H9 (cell line): ENCODE results near the gene UTP4. TPM values are rescaled to one million over a fixed set of nuclear protein-coding genes. Genes with fewer than 3 reads are reported as not detected.

Experiments used
- DNase-seq: peaks from one replicate; pipeline ENCODE4 v3.0.0-alpha.2; 2017
- H2AFZ ChIP-seq: one replicate; pipeline ENCODE4 v1.6.1; 2013; ENCODE audit warnings: mild to moderate bottlenecking, low read length, control low read depth, moderate library complexity
- H2AK5ac ChIP-seq: 2 replicates; pipeline ENCODE4 v1.6.1; 2013; ENCODE audit warnings: low read length, control low read depth, mixed read lengths; ENCODE audit not compliant: insufficient read length
- H2BK120ac ChIP-seq: one replicate; pipeline ENCODE4 v1.6.1; 2013; ENCODE audit warnings: low read depth, mild to moderate bottlenecking, low read length, control low read depth, inconsistent platforms; ENCODE audit not compliant: poor library complexity, severe bottlenecking
- H2BK12ac ChIP-seq: 2 replicates; pipeline ENCODE4 v1.6.1; 2013; ENCODE audit warnings: low read length, control low read depth, mixed read lengths, low read depth; ENCODE audit not compliant: insufficient read length
- H2BK15ac ChIP-seq: 2 replicates; pipeline ENCODE4 v1.6.1; 2013; ENCODE audit warnings: low read depth, low read length, control low read depth
- H2BK20ac ChIP-seq: one replicate; pipeline ENCODE4 v1.6.1; 2013; ENCODE audit warnings: low read depth, mild to moderate bottlenecking, low read length, control low read depth, inconsistent platforms; ENCODE audit not compliant: poor library complexity, severe bottlenecking
- H2BK5ac ChIP-seq: 2 replicates; pipeline ENCODE4 v1.6.1; 2013; ENCODE audit warnings: low read length, control low read depth, mixed read lengths; ENCODE audit not compliant: insufficient read length
- H3K14ac ChIP-seq: 2 replicates; pipeline ENCODE4 v1.6.1; 2013; ENCODE audit warnings: low read length, control low read depth; ENCODE audit not compliant: insufficient read depth
- H3K18ac ChIP-seq: 2 replicates; pipeline ENCODE4 v1.6.1; 2013; ENCODE audit warnings: low read depth, mild to moderate bottlenecking, mixed read lengths, low read length, control low read depth; ENCODE audit not compliant: insufficient read length
- H3K23ac ChIP-seq: 2 replicates; pipeline ENCODE4 v1.6.1; 2013; ENCODE audit warnings: low read length, control low read depth, mixed read lengths, low read depth; ENCODE audit not compliant: insufficient read length
- H3K23me2 ChIP-seq: 2 replicates; pipeline ENCODE4 v1.6.1; 2013; ENCODE audit warnings: low read depth, mild to moderate bottlenecking, mixed read lengths, low read length, control low read depth; ENCODE audit not compliant: insufficient read length, poor library complexity, severe bottlenecking
- H3K27ac ChIP-seq: 2 replicates; pipeline ENCODE4 v1.5.1; 2013; ENCODE audit warnings: low read length, control low read depth, mixed read lengths, low read depth; ENCODE audit not compliant: insufficient read length
- H3K27me3 ChIP-seq: 2 replicates; pipeline ENCODE4 v1.6.1; 2013; ENCODE audit warnings: low read length, control low read depth, inconsistent platforms; ENCODE audit not compliant: insufficient read depth
- H3K4ac ChIP-seq: 2 replicates; pipeline ENCODE4 v1.6.1; 2013; ENCODE audit warnings: low read depth, mild to moderate bottlenecking, control low read depth, inconsistent platforms, low read length, moderate library complexity
- H3K4me1 ChIP-seq: 2 replicates; pipeline ENCODE4 v1.6.1; 2013; ENCODE audit warnings: low read length, control low read depth, inconsistent platforms; ENCODE audit not compliant: insufficient read depth
- H3K4me2 ChIP-seq: 2 replicates; pipeline ENCODE4 v1.6.1; 2013; ENCODE audit warnings: low read length, control low read depth, mixed read lengths; ENCODE audit not compliant: insufficient read length, insufficient read depth
- H3K56ac ChIP-seq: 2 replicates; pipeline ENCODE4 v1.6.1; 2013; ENCODE audit warnings: low read depth, mild to moderate bottlenecking, mixed read lengths, low read length, control low read depth; ENCODE audit not compliant: insufficient read length
- H3K79me1 ChIP-seq: 2 replicates; pipeline ENCODE4 v1.6.1; 2013; ENCODE audit warnings: low read depth, mild to moderate bottlenecking, moderate library complexity, low read length, control low read depth, inconsistent platforms; ENCODE audit not compliant: insufficient read depth, poor library complexity, severe bottlenecking
- H3K79me2 ChIP-seq: 2 replicates; pipeline ENCODE4 v1.6.1; 2013; ENCODE audit warnings: low read length, control low read depth, inconsistent platforms; ENCODE audit not compliant: insufficient read depth
- H3K9ac ChIP-seq: 2 replicates; pipeline ENCODE4 v1.6.1; 2013; ENCODE audit warnings: low read length, control low read depth, mixed read lengths; ENCODE audit not compliant: insufficient read length; ENCODE audit errors: extremely low read depth
- H3K9me3 ChIP-seq: one replicate; pipeline ENCODE4 v1.6.1; 2013; ENCODE audit warnings: low read depth, low read length, inconsistent platforms; ENCODE audit not compliant: control insufficient read depth
- H3T11ph ChIP-seq: one replicate; pipeline ENCODE4 v1.6.1; 2013; ENCODE audit warnings: mild to moderate bottlenecking, low read length, control low read depth, inconsistent platforms
- H4K20me1 ChIP-seq: one replicate; pipeline ENCODE4 v1.6.1; 2013; ENCODE audit not compliant: control insufficient read depth, insufficient read length, insufficient read depth
- H4K5ac ChIP-seq: 2 replicates; pipeline ENCODE4 v1.6.1; 2013; ENCODE audit warnings: low read depth, mild to moderate bottlenecking, mixed read lengths, low read length, control low read depth; ENCODE audit not compliant: insufficient read length
- H4K8ac ChIP-seq: replicated peaks from 2 replicates; pipeline ENCODE4 v1.6.1; 2013; ENCODE audit warnings: low read length, control low read depth, mixed read lengths, low read depth; ENCODE audit not compliant: insufficient read length
- H4K91ac ChIP-seq: 2 replicates; pipeline ENCODE4 v1.6.1; 2013; ENCODE audit warnings: low read depth, mild to moderate bottlenecking, moderate library complexity, mixed read lengths, low read length, control low read depth; ENCODE audit not compliant: insufficient read length
- H3K27ac Mint-ChIP-seq, 3 experiments: 2 replicates in 2 of 3; 3 replicates in 1 of 3; pipeline ENCODE4 v1.8.0; 2020 to 2021; ENCODE audit warnings: mixed read lengths in 3 of 3, mild to moderate bottlenecking in 1 of 3, moderate library complexity in 1 of 3
- H3K27me3 Mint-ChIP-seq: 2 replicates; pipeline ENCODE4 v1.8.0; 2021; ENCODE audit warnings: low read depth, mild to moderate bottlenecking, moderate library complexity, mixed read lengths
- H3K36me3 Mint-ChIP-seq, 3 experiments: 2 replicates in 2 of 3; 3 replicates in 1 of 3; pipeline ENCODE4 v1.8.0; 2020 to 2021; ENCODE audit warnings: low read depth in 3 of 3, mixed read lengths in 3 of 3; ENCODE audit not compliant: insufficient read depth in 1 of 3
- H3K4me1 Mint-ChIP-seq, 2 experiments: 2 replicates each; pipeline ENCODE4 v1.8.0; 2020; ENCODE audit warnings: mixed read lengths in 2 of 2
- H3K4me3 Mint-ChIP-seq, 2 experiments: 2 replicates in 1 of 2; 3 replicates in 1 of 2; pipeline ENCODE4 v1.8.0; 2020 to 2021; ENCODE audit warnings: mild to moderate bottlenecking in 2 of 2, mixed read lengths in 2 of 2, moderate library complexity in 1 of 2
- H3K9me3 Mint-ChIP-seq, 2 experiments: 2 replicates in 1 of 2; 3 replicates in 1 of 2; pipeline ENCODE4 v1.8.0; 2020; ENCODE audit warnings: mild to moderate bottlenecking in 2 of 2, mixed read lengths in 2 of 2, moderate library complexity in 1 of 2
- WGBS: extraction: QIAGEN DNeasy Blood & Tissue Kit; methylation state at CpG from one replicate; pipeline ENCODE4 v1.1.7; 2013; ENCODE audit warnings: missing lambda C conversion rate, low lambda C conversion rate, mixed read lengths; ENCODE audit not compliant: insufficient read length; ENCODE audit errors: extremely low coverage; 5-methylcytosine and 5-hydroxymethylcytosine counted together
- total RNA-seq: library from RNA; stranded (reverse); gene quantifications from 2 replicates; pipeline ENCODE4 v1.2.1, GENCODE V29; 2021
- TF ChIP-seq, protein P1 (sequence below): fragments of 200-600 bp; sonication (generic); conservative IDR thresholded peaks from 3 replicates; pipeline ENCODE4 v1.8.0; 2021; ENCODE audit warnings: antibody characterized with exemption, mild to moderate bottlenecking

UTP4 gene
- total RNA-seq, 1 experiment from 2014 or later, result 94.0 TPM

DNA sequence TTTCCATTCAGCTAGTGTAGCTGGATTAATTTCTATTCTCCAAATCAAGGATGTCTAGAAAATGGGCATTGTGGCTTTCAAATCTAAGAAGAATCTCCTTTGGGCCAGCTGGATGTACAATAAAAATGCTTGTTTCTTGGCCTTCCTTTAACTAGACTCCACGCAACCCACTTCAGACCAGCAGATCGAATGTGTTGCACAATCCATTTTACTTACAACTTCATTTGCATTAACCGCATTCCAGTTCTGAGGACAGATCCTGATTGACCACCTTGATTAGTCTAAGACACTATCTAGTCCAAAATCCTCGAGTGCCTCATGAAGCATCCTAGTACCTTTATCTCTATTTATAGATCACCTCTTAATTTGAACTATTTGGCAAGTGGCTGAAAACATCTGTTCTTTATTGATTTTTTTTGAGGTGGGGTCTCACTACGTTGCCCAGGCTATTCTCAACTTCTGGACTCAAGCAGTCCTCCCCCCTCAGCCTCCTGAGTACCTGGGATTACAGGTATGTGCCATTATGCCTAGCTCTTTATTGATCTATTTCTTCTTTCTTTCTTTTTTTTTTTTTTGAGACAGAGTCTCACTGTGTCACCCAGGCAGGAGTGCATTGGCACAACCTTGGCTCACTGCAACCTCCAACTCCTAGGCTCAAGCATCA is 47.3 kb upstream of the UTP4 start:
- no peaks in the 10 kb centered on the region for H3K9me3 ChIP-seq
- H3K27ac ChIP-seq, result no peak overlapping the region
- no peaks in the 10 kb centered on the region for H3K23me2 ChIP-seq
- H2AFZ ChIP-seq, result no peak overlapping the region
- peaks cover 42% of the 10 kb centered on the region in 2 experiments for H3K4me1 Mint-ChIP-seq
- no peak overlapping the region for H3K18ac ChIP-seq
- H3K27me3 ChIP-seq, result no peaks in the 10 kb centered on the region
- no peak overlapping the region for H3K23ac ChIP-seq
- no CpG with 5 or more reads among the region's 5 CpGs for WGBS
- no peaks in the 10 kb centered on the region for H4K20me1 ChIP-seq
- no peaks in the 10 kb centered on the region for H3K79me2 ChIP-seq
- H4K8ac ChIP-seq, result no peak overlapping the region
- no peak for DNase-seq
- H3K4ac ChIP-seq, result no peak overlapping the region
- H2BK120ac ChIP-seq, result no peak overlapping the region
- no peak overlapping the region for H3K27ac Mint-ChIP-seq
- H2BK5ac ChIP-seq, result no peak overlapping the region
- peaks cover 18% of the 10 kb centered on the region; the same call in 1 of the 2 replicates for H3K4me1 ChIP-seq
- no peak overlapping the region for H3T11ph ChIP-seq
- H2BK15ac ChIP-seq, result no peak overlapping the region
- no peak overlapping the region for H4K5ac ChIP-seq
- H2BK12ac ChIP-seq, result no peak overlapping the region
- H3K79me1 ChIP-seq, result no peaks in the 10 kb centered on the region
- H3K14ac ChIP-seq, result no peak overlapping the region
- H4K91ac ChIP-seq, result no peak overlapping the region
- no peak overlapping the region for H3K56ac ChIP-seq
- H3K36me3 Mint-ChIP-seq, result peaks cover 0 to 5% (median 4%) of the 10 kb centered on the region in 3 experiments; a peak in 4 of 7 replicates
- no peak overlapping the region for H2AK5ac ChIP-seq
- H3K9me3 Mint-ChIP-seq, result no peaks in the 10 kb centered on the region
- no peak overlapping the region for H3K4me3 Mint-ChIP-seq
- no peak overlapping the region for H3K4me2 ChIP-seq
- H2BK20ac ChIP-seq, result no peak overlapping the region
- H3K9ac ChIP-seq, result no peak overlapping the region
- TF ChIP-seq, protein P1, sequence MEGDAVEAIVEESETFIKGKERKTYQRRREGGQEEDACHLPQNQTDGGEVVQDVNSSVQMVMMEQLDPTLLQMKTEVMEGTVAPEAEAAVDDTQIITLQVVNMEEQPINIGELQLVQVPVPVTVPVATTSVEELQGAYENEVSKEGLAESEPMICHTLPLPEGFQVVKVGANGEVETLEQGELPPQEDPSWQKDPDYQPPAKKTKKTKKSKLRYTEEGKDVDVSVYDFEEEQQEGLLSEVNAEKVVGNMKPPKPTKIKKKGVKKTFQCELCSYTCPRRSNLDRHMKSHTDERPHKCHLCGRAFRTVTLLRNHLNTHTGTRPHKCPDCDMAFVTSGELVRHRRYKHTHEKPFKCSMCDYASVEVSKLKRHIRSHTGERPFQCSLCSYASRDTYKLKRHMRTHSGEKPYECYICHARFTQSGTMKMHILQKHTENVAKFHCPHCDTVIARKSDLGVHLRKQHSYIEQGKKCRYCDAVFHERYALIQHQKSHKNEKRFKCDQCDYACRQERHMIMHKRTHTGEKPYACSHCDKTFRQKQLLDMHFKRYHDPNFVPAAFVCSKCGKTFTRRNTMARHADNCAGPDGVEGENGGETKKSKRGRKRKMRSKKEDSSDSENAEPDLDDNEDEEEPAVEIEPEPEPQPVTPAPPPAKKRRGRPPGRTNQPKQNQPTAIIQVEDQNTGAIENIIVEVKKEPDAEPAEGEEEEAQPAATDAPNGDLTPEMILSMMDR, result no peak
- H3K27me3 Mint-ChIP-seq, result no peaks in the 10 kb centered on the region; the same call in 1 of the 2 replicates
